NCI-H2171 (cell line): Measurements from ENCODE around the gene KRTAP12-3.
"Not testable (repeated sequence)": the region's sequence is repeated elsewhere in the genome, so short reads cannot be mapped to it uniquely, and the experiment has no call there.

Experiments used
- DNase-seq: peaks from one replicate; lab custom pipeline; 2025; lab: John Stamatoyannopoulos, UW

Gene KRTAP12-3

GRCh38 chr21:44650973-44651675, 6.6 kb upstream of the KRTAP12-3 start:
- DNase-seq: no peak

GRCh38 chr21:44653123-44653522, 4.6 kb upstream of the KRTAP12-3 start:
- DNase-seq: no peak

- DNase-seq: no peak
Observed at GRCh38 chr21:44653656-44654575, 3.8 kb upstream of the KRTAP12-3 start.

GRCh38 chr21:44654576-44655175, 3.1 kb upstream of the KRTAP12-3 start, which contains the start of gene KRTAP12-4:
Gene KRTAP12-4, minus strand, starts transcription at chr21:44654659. Its CDS starts 45 bp downstream, at chr21:44654614.
- DNase-seq: no peak

- DNase-seq: no peak
Observed at GRCh38 chr21:44656868-44657267, 864 bp upstream of the KRTAP12-3 start.

GRCh38 chr21:44658541-44658910, 794 bp downstream of the KRTAP12-3 start:
- no peak for DNase-seq

- DNase-seq: no peak
Observed at GRCh38 chr21:44658913-44659595, 1.3 kb downstream of the KRTAP12-3 start.

GRCh38 chr21:44661567-44661966, 3.8 kb downstream of the KRTAP12-3 start:
- DNase-seq: not testable (repeated sequence)

- no peak for DNase-seq
Observed at GRCh38 chr21:44664691-44665090, 7.0 kb downstream of the KRTAP12-3 start.

GRCh38 chr21:44666401-44667320, 8.9 kb downstream of the KRTAP12-3 start, which contains the start of gene KRTAP12-2:
Gene KRTAP12-2, minus strand, starts transcription at chr21:44666927. Its CDS starts 41 bp downstream, at chr21:44666886.
- no peak for DNase-seq

- DNase-seq: no peak
Observed at GRCh38 chr21:44667612-44668011, 9.9 kb downstream of the KRTAP12-3 start.

GRCh38 chr21:44670642-44671432, 13.1 kb downstream of the KRTAP12-3 start:
- no peak for DNase-seq

GRCh38 chr21:44671911-44672310, 14.2 kb downstream of the KRTAP12-3 start:
- no peak for DNase-seq

- DNase-seq: no peak
Observed at GRCh38 chr21:44677881-44678280, 20.1 kb downstream of the KRTAP12-3 start.

GRCh38 chr21:44681152-44681551, 23.4 kb downstream of the KRTAP12-3 start:
- no peak for DNase-seq

- DNase-seq: peak; percentile 93
Observed at GRCh38 chr21:44681861-44682579, 24.3 kb downstream of the KRTAP12-3 start, which contains the start of gene KRTAP12-1. Gene KRTAP12-1, minus strand, starts transcription at chr21:44682163. Its CDS starts 40 bp downstream, at chr21:44682123.

GRCh38 chr21:44682580-44683151, 24.9 kb downstream of the KRTAP12-3 start:
- no peak for DNase-seq

- no peak for DNase-seq
Observed at GRCh38 chr21:44684077-44684476, 26.3 kb downstream of the KRTAP12-3 start.

GRCh38 chr21:44684483-44684882, 26.8 kb downstream of the KRTAP12-3 start:
- no peak for DNase-seq
